K562 (cell line): ENCODE data around the gene RASSF1. TPM values are rescaled to one million over a fixed set of nuclear protein-coding genes. Genes with fewer than 3 reads are reported as not detected.

Experiments
- CHD1 ChIP-seq: fragments of 200-600 bp; sonication (generic); IDR thresholded peaks from one replicate; pipeline ENCODE4 v1.6.1; 2012; ENCODE audit warnings: mild to moderate bottlenecking, moderate library complexity, low read length, inconsistent platforms
- GATA2 ChIP-seq: sonication (generic); formaldehyde crosslinking; IDR thresholded peaks from 2 replicates; pipeline ENCODE4 v1.4.0; 2020; ENCODE audit warnings: mild to moderate bottlenecking, missing genetic modification reagents
- NFYB ChIP-seq: IDR thresholded peaks from 2 replicates; pipeline ENCODE4 v1.6.1; 2011; ENCODE audit warnings: mild to moderate bottlenecking, moderate library complexity; ENCODE audit not compliant: insufficient read length; ENCODE audit errors: extremely low read depth
- NRF1 ChIP-seq, 2 experiments: fragments of 450-650 bp; IDR thresholded peaks in 1 of 2; conservative IDR thresholded peaks in 1 of 2; 2 replicates each; pipeline ENCODE4 v1.6.1; 2014; ENCODE audit warnings: mild to moderate bottlenecking in 2 of 2
- ZFP91 ChIP-seq: sonication (generic); formaldehyde crosslinking; IDR thresholded peaks from 2 replicates; pipeline ENCODE4 v1.8.0; 2022; ENCODE audit warnings: mild to moderate bottlenecking, missing genetic modification reagents
- ZFX ChIP-seq: sonication (generic); formaldehyde crosslinking; IDR thresholded peaks from 2 replicates; pipeline ENCODE4 v1.8.0; 2022; ENCODE audit warnings: mild to moderate bottlenecking, missing genetic modification reagents, moderate library complexity
- ZMIZ1 ChIP-seq, 2 experiments: fragments of 150-350 bp in 1 of 2; IDR thresholded peaks; 2 replicates each; pipeline ENCODE4 v1.6.1; 2012 to 2016; ENCODE audit warnings: low read depth in 2 of 2, low read length in 2 of 2, mild to moderate bottlenecking in 1 of 2, moderate library complexity in 1 of 2
- ZNF134 ChIP-seq: fragments of 250-450 bp; sonication (Bioruptor Pico); conservative IDR thresholded peaks from 2 replicates; pipeline ENCODE4 v1.4.0; 2020
- polyA plus RNA-seq, 8 experiments: library from polyadenylated mRNA; depleted of rRNA in 4 of 8; stranded (reverse) in 5 of 8; unstranded in 3 of 8; fragments of >200 nt; fragmentation: Nextera tagmentation in 2 of 8; fragmentation: Illumina TruSeq in 1 of 8; extraction: Ambion mirVana in 2 of 8; extraction: Trizol in 1 of 8; gene quantifications; 2 replicates each; pipeline versions ENCODE4 v1.2.1 to v1.2.3, GENCODE V29; 2011 to 2014; ENCODE audit warnings: inconsistent platforms in 1 of 8, missing spikeins in 1 of 8
- total RNA-seq, 7 experiments: library from RNA; depleted of rRNA in 6 of 7; stranded (reverse); fragments of >200 nt in 6 of 7; fragmentation: Illumina TruSeq in 2 of 7; extraction: Trizol in 2 of 7; gene quantifications; 2 replicates each; pipeline versions ENCODE4 v1.2.1 to v1.2.3, GENCODE V29; 2011 to 2021; ENCODE audit warnings: low replicate concordance in 1 of 7

RASSF1 gene
- total and polyA plus RNA-seq, 9 of the 15 experiments (the other 6 are each of a cell fraction or from before 2014, with no cell fraction given), result 3.6 to 57.1 (median 24.6) TPM

GRCh38 chr3:50354186-50354764 lies 13.6 kb upstream of the RASSF1 start (continued):
- TF ChIP-seq ZFP91 (CRISPR knock-in tag) (no peak), ZMIZ1 (IDR thresholded peaks at IDR 0.05; ENCODE audit: low read depth in 2 of 2, low read length in 2 of 2) (no peak), GATA2 (peak; percentile 51; the same call in 1 of the 2 replicates), CHD1 (no peak), NRF1 (conservative IDR thresholded peaks at IDR 0.05 in 1 of 2, IDR thresholded peaks at IDR 0.05 in 1 of 2) (peak; percentile 60 to 65; a peak in 2 of 4 replicates), ZFX (no peak), ZNF134 (CRISPR knock-in tag) (no peak), NFYB (no peak)
